ENCODE results near the gene SLC32A1.

DNA sequence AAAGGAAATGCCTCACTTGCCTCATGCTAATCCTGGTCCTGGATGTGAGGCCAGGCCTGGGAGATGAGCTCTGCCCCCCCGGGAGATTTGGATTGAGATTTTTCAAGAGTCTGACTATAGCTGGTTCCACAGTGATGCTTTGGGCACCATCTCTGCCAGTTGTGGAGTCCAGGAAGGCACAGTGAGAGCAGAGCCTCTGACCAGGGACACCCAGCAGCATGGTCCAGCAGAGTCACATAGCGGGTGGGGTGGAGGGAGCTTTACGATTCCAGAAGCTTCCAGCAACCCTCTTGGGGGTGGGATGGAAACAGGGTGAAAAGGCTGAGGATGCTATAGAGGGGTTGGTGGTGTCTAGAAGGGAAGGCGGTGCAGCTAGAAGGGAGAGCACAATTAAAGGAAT is 8.7 kb downstream of the SLC32A1 start:
- TF ChIP-seq CTCF (CRISPR knock-in tag; IDR thresholded peaks at IDR 0.05), result no peak
- no peak for TF ChIP-seq SP1 (IDR thresholded peaks at IDR 0.05)
- no peak for TF ChIP-seq SP1 (CRISPR knock-in tag; IDR thresholded peaks at IDR 0.05)
- TF ChIP-seq NBN (conservative IDR thresholded peaks at IDR 0.05), result no peak
- no peak for TF ChIP-seq SMAD3 (CRISPR knock-in tag; IDR thresholded peaks at IDR 0.05)
- TF ChIP-seq EP300 (IDR thresholded peaks at IDR 0.05; ENCODE audit: low read depth in 2 of 2, low read length in 2 of 2), result no peak
- no peak for TF ChIP-seq EP300 (CRISPR knock-in tag; IDR thresholded peaks at IDR 0.05; ENCODE audit: borderline replicate concordance)
- no peak for TF ChIP-seq POLR2G (IDR thresholded peaks at IDR 0.05; ENCODE audit: low read depth, low read length)
- no peak for TF ChIP-seq MXI1 (IDR thresholded peaks at IDR 0.05; ENCODE audit: borderline replicate concordance, low read depth, low read length)
